H9 (cell line): ENCODE results near the gene CACHD1. TPM values are rescaled to one million over a fixed set of nuclear protein-coding genes. Genes with fewer than 3 reads are reported as not detected.
A peak's percentile ranks its signal among the peaks of the same experiment; 100 is the strongest.

Experiments
- DNase-seq: peaks from one replicate; pipeline ENCODE4 v3.0.0-alpha.2; 2017
- H2AFZ ChIP-seq: one replicate; pipeline ENCODE4 v1.6.1; 2013; ENCODE audit warnings: mild to moderate bottlenecking, low read length, control low read depth, moderate library complexity
- H2AK5ac ChIP-seq: 2 replicates; pipeline ENCODE4 v1.6.1; 2013; ENCODE audit warnings: low read length, control low read depth, mixed read lengths; ENCODE audit not compliant: insufficient read length
- H2BK120ac ChIP-seq: one replicate; pipeline ENCODE4 v1.6.1; 2013; ENCODE audit warnings: low read depth, mild to moderate bottlenecking, low read length, control low read depth, inconsistent platforms; ENCODE audit not compliant: poor library complexity, severe bottlenecking
- H2BK12ac ChIP-seq: 2 replicates; pipeline ENCODE4 v1.6.1; 2013; ENCODE audit warnings: low read length, control low read depth, mixed read lengths, low read depth; ENCODE audit not compliant: insufficient read length
- H2BK15ac ChIP-seq: 2 replicates; pipeline ENCODE4 v1.6.1; 2013; ENCODE audit warnings: low read depth, low read length, control low read depth
- H2BK20ac ChIP-seq: one replicate; pipeline ENCODE4 v1.6.1; 2013; ENCODE audit warnings: low read depth, mild to moderate bottlenecking, low read length, control low read depth, inconsistent platforms; ENCODE audit not compliant: poor library complexity, severe bottlenecking
- H2BK5ac ChIP-seq: 2 replicates; pipeline ENCODE4 v1.6.1; 2013; ENCODE audit warnings: low read length, control low read depth, mixed read lengths; ENCODE audit not compliant: insufficient read length
- H3K14ac ChIP-seq: 2 replicates; pipeline ENCODE4 v1.6.1; 2013; ENCODE audit warnings: low read length, control low read depth; ENCODE audit not compliant: insufficient read depth
- H3K18ac ChIP-seq: 2 replicates; pipeline ENCODE4 v1.6.1; 2013; ENCODE audit warnings: low read depth, mild to moderate bottlenecking, mixed read lengths, low read length, control low read depth; ENCODE audit not compliant: insufficient read length
- H3K23ac ChIP-seq: 2 replicates; pipeline ENCODE4 v1.6.1; 2013; ENCODE audit warnings: low read length, control low read depth, mixed read lengths, low read depth; ENCODE audit not compliant: insufficient read length
- H3K23me2 ChIP-seq: 2 replicates; pipeline ENCODE4 v1.6.1; 2013; ENCODE audit warnings: low read depth, mild to moderate bottlenecking, mixed read lengths, low read length, control low read depth; ENCODE audit not compliant: insufficient read length, poor library complexity, severe bottlenecking
- H3K27ac ChIP-seq: 2 replicates; pipeline ENCODE4 v1.5.1; 2013; ENCODE audit warnings: low read length, control low read depth, mixed read lengths, low read depth; ENCODE audit not compliant: insufficient read length
- H3K27me3 ChIP-seq: 2 replicates; pipeline ENCODE4 v1.6.1; 2013; ENCODE audit warnings: low read length, control low read depth, inconsistent platforms; ENCODE audit not compliant: insufficient read depth
- H3K4ac ChIP-seq: 2 replicates; pipeline ENCODE4 v1.6.1; 2013; ENCODE audit warnings: low read depth, mild to moderate bottlenecking, control low read depth, inconsistent platforms, low read length, moderate library complexity
- H3K4me1 ChIP-seq: 2 replicates; pipeline ENCODE4 v1.6.1; 2013; ENCODE audit warnings: low read length, control low read depth, inconsistent platforms; ENCODE audit not compliant: insufficient read depth
- H3K4me2 ChIP-seq: 2 replicates; pipeline ENCODE4 v1.6.1; 2013; ENCODE audit warnings: low read length, control low read depth, mixed read lengths; ENCODE audit not compliant: insufficient read length, insufficient read depth
- H3K56ac ChIP-seq: 2 replicates; pipeline ENCODE4 v1.6.1; 2013; ENCODE audit warnings: low read depth, mild to moderate bottlenecking, mixed read lengths, low read length, control low read depth; ENCODE audit not compliant: insufficient read length
- H3K79me1 ChIP-seq: 2 replicates; pipeline ENCODE4 v1.6.1; 2013; ENCODE audit warnings: low read depth, mild to moderate bottlenecking, moderate library complexity, low read length, control low read depth, inconsistent platforms; ENCODE audit not compliant: insufficient read depth, poor library complexity, severe bottlenecking
- H3K79me2 ChIP-seq: 2 replicates; pipeline ENCODE4 v1.6.1; 2013; ENCODE audit warnings: low read length, control low read depth, inconsistent platforms; ENCODE audit not compliant: insufficient read depth
- H3K9ac ChIP-seq: 2 replicates; pipeline ENCODE4 v1.6.1; 2013; ENCODE audit warnings: low read length, control low read depth, mixed read lengths; ENCODE audit not compliant: insufficient read length; ENCODE audit errors: extremely low read depth
- H3K9me3 ChIP-seq: one replicate; pipeline ENCODE4 v1.6.1; 2013; ENCODE audit warnings: low read depth, low read length, inconsistent platforms; ENCODE audit not compliant: control insufficient read depth
- H3T11ph ChIP-seq: one replicate; pipeline ENCODE4 v1.6.1; 2013; ENCODE audit warnings: mild to moderate bottlenecking, low read length, control low read depth, inconsistent platforms
- H4K20me1 ChIP-seq: one replicate; pipeline ENCODE4 v1.6.1; 2013; ENCODE audit not compliant: control insufficient read depth, insufficient read length, insufficient read depth
- H4K5ac ChIP-seq: 2 replicates; pipeline ENCODE4 v1.6.1; 2013; ENCODE audit warnings: low read depth, mild to moderate bottlenecking, mixed read lengths, low read length, control low read depth; ENCODE audit not compliant: insufficient read length
- H4K8ac ChIP-seq: replicated peaks from 2 replicates; pipeline ENCODE4 v1.6.1; 2013; ENCODE audit warnings: low read length, control low read depth, mixed read lengths, low read depth; ENCODE audit not compliant: insufficient read length
- H4K91ac ChIP-seq: 2 replicates; pipeline ENCODE4 v1.6.1; 2013; ENCODE audit warnings: low read depth, mild to moderate bottlenecking, moderate library complexity, mixed read lengths, low read length, control low read depth; ENCODE audit not compliant: insufficient read length
- H3K27ac Mint-ChIP-seq, 3 experiments: 2 replicates in 2 of 3; 3 replicates in 1 of 3; pipeline ENCODE4 v1.8.0; 2020 to 2021; ENCODE audit warnings: mixed read lengths in 3 of 3, mild to moderate bottlenecking in 1 of 3, moderate library complexity in 1 of 3
- H3K27me3 Mint-ChIP-seq: 2 replicates; pipeline ENCODE4 v1.8.0; 2021; ENCODE audit warnings: low read depth, mild to moderate bottlenecking, moderate library complexity, mixed read lengths
- H3K36me3 Mint-ChIP-seq, 3 experiments: 2 replicates in 2 of 3; 3 replicates in 1 of 3; pipeline ENCODE4 v1.8.0; 2020 to 2021; ENCODE audit warnings: low read depth in 3 of 3, mixed read lengths in 3 of 3; ENCODE audit not compliant: insufficient read depth in 1 of 3
- H3K4me1 Mint-ChIP-seq, 2 experiments: 2 replicates each; pipeline ENCODE4 v1.8.0; 2020; ENCODE audit warnings: mixed read lengths in 2 of 2
- H3K4me3 Mint-ChIP-seq, 2 experiments: 2 replicates in 1 of 2; 3 replicates in 1 of 2; pipeline ENCODE4 v1.8.0; 2020 to 2021; ENCODE audit warnings: mild to moderate bottlenecking in 2 of 2, mixed read lengths in 2 of 2, moderate library complexity in 1 of 2
- H3K9me3 Mint-ChIP-seq, 2 experiments: 2 replicates in 1 of 2; 3 replicates in 1 of 2; pipeline ENCODE4 v1.8.0; 2020; ENCODE audit warnings: mild to moderate bottlenecking in 2 of 2, mixed read lengths in 2 of 2, moderate library complexity in 1 of 2
- WGBS: extraction: QIAGEN DNeasy Blood & Tissue Kit; methylation state at CpG from one replicate; pipeline ENCODE4 v1.1.7; 2013; ENCODE audit warnings: missing lambda C conversion rate, low lambda C conversion rate, mixed read lengths; ENCODE audit not compliant: insufficient read length; ENCODE audit errors: extremely low coverage; 5-methylcytosine and 5-hydroxymethylcytosine counted together
- total RNA-seq: library from RNA; stranded (reverse); gene quantifications from 2 replicates; pipeline ENCODE4 v1.2.1, GENCODE V29; 2021
- TF ChIP-seq, protein P1 (sequence below): fragments of 200-600 bp; sonication (generic); conservative IDR thresholded peaks from 3 replicates; pipeline ENCODE4 v1.8.0; 2021; ENCODE audit warnings: antibody characterized with exemption, mild to moderate bottlenecking

Gene CACHD1
- total RNA-seq, 1 experiment from 2014 or later: 94.2 TPM

GRCh38 chr1:64575881-64576676 lies 106.2 kb downstream of the CACHD1 start:
- Histone ChIP-seq H3K56ac (no peak overlapping the region), H4K5ac (no peak overlapping the region), H3K27me3 (no peaks in the 10 kb centered on the region), H3T11ph (no peak overlapping the region), H2BK15ac (no peak overlapping the region), H3K4me1 (peaks cover 21% of the 10 kb centered on the region; the same call in 1 of the 2 replicates), H3K27ac (no peak overlapping the region), H4K91ac (no peak overlapping the region), H2BK20ac (no peak overlapping the region), H3K4me2 (no peak overlapping the region), H2BK12ac (no peak overlapping the region), H4K20me1 (no peaks in the 10 kb centered on the region), H2AK5ac (no peak overlapping the region), H2BK5ac (no peak overlapping the region), H3K9ac (no peak overlapping the region), H3K23me2 (no peaks in the 10 kb centered on the region), H3K23ac (no peak overlapping the region), H3K4ac (no peak overlapping the region), H2BK120ac (no peak overlapping the region), H4K8ac (no peak overlapping the region), H3K79me2 (peaks cover 6% of the 10 kb centered on the region; the same call in 1 of the 2 replicates), H3K18ac (no peak overlapping the region), H3K9me3 (no peaks in the 10 kb centered on the region), H3K79me1 (peaks cover 5% of the 10 kb centered on the region), H3K14ac (no peak overlapping the region), H2AFZ (no peak overlapping the region)
- TF ChIP-seq, protein P1, sequence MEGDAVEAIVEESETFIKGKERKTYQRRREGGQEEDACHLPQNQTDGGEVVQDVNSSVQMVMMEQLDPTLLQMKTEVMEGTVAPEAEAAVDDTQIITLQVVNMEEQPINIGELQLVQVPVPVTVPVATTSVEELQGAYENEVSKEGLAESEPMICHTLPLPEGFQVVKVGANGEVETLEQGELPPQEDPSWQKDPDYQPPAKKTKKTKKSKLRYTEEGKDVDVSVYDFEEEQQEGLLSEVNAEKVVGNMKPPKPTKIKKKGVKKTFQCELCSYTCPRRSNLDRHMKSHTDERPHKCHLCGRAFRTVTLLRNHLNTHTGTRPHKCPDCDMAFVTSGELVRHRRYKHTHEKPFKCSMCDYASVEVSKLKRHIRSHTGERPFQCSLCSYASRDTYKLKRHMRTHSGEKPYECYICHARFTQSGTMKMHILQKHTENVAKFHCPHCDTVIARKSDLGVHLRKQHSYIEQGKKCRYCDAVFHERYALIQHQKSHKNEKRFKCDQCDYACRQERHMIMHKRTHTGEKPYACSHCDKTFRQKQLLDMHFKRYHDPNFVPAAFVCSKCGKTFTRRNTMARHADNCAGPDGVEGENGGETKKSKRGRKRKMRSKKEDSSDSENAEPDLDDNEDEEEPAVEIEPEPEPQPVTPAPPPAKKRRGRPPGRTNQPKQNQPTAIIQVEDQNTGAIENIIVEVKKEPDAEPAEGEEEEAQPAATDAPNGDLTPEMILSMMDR: no peak
- no CpG with 5 or more reads among the region's 11 CpGs for WGBS
- Mint-ChIP-seq H3K27me3 (no peaks in the 10 kb centered on the region), H3K27ac (peak overlapping the region in 2 of 3 experiments; percentile 73 to 86; a peak in 3 of 7 replicates), H3K9me3 (no peaks in the 10 kb centered on the region), H3K4me3 (no peak overlapping the region), H3K36me3 (no peaks in the 10 kb centered on the region; a peak in 1 of 7 replicates), H3K4me1 (peaks cover 68 to 75% of the 10 kb centered on the region in 2 experiments)
- DNase-seq: no peak
